GM19452 (cell line): Measurements from ENCODE around the gene OR8A1.

Source experiments
- ATAC-seq: cut with Tn5 transposase; IDR thresholded peaks from one replicate; pipeline ENCODE4 v1.9.1; 2021; ENCODE audit not compliant: unreplicated experiment

OR8A1 gene

DNA sequence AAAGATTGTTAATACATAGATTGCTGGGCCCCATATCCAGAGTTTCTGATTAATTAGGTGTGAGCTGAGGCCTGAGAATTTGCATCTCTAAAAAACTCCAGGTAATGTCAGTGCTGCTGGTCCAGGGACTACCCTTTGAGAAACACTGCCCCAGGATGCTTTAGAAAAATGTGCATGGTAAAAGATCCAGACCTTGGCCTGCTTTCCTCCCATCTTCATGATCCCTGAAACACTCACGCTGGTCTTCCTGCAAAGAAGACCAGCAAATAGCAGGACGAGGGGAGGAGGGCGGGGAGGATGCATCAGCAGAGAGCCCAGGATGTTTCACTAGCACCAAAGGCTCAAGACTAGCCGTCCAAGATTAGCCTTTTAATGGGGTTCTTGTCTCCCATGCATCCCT, at the start of gene OR8A1:
Gene OR8A1, plus strand, starts transcription at position 301 of the 400 bp plus-strand sequence. CDS start 123 bp downstream, outside the sequence.
- no peak for ATAC-seq

DNA sequence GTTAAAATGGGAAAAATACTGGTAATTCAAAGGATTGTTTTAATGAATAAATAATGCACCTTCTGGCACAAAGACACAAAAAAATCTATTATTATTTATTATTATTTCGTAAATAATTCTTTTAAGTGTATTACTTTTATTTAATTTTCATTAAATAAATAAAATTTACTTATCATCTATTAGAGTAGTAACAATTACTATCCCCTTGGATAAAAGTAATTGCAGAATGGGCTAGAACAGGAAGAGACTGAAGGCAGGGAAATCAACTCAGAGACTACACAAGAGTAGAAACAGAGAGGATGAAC, 49.3 kb upstream of the OR8A1 start:
- ATAC-seq: no peak

DNA sequence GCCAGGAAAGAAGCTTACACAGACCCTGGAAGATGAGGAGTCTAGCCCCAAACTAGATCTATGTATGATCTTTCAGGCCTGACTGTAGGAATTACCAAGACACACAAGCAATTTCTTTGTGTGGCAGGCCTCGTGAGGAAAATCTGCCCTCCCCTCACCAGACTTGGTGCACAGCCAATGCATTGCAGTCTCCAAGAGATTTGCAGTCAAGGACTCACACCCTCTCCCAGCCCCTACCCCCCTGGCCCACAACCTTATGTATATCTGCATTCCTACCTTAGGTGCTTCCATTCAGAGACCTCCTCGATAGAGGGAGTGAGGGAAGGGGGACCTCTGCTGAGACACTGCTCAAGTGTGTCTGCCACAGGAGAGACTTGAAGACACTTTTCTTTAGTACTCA, 36.2 kb upstream of the OR8A1 start:
- ATAC-seq: no peak

DNA sequence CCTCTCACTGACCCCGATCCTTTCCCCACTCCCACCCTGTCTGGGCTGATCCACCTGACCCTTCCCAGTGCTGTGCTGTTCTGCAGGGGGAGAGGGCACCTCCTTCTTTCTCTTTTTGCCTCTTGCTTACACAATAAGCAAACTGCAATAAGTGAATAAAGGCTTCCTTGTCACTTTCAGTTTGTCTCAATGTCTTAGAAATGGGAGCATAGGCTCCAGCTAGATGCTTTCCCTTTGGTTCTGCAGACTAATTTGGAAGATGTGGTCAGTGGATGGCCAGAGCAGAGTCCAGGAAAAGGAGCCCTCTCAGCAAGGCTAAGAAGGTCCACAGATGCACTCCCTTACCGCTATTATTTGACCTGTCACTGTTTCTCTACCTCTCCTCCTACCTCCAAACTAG, 35.7 kb upstream of the OR8A1 start:
- no peak for ATAC-seq

DNA sequence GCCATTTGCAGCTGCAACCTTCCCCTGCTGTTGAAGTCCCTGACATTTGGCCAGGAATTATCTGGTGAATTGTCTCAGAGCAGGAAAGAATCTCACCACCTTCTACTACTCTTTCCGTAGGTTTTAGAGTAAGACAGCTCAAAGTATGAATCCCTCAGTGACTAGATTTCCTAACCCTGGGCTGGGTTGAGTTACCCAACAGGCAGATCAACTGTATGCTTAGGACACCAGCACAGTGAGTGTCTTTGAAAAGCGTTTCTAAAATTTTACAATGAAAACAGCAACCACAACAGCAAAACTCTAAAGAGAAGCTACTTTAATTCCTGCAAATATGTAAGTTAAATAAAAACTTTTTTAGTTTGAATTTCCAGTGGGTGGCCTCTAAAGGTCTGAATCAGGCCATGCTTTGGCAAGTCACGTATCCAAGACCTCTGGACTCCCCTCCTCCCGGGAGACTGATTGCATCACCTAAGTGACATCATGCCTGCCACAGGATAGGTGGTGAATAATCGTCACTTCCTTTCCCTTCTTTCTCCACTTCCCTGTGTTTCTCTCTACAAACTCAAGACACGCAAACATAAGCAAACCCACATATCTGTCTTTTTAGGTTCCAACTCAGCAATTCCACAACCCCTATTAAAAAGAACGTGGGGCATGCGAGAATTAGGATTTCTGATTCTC, 34.1 kb upstream of the OR8A1 start:
- ATAC-seq: no peak

DNA sequence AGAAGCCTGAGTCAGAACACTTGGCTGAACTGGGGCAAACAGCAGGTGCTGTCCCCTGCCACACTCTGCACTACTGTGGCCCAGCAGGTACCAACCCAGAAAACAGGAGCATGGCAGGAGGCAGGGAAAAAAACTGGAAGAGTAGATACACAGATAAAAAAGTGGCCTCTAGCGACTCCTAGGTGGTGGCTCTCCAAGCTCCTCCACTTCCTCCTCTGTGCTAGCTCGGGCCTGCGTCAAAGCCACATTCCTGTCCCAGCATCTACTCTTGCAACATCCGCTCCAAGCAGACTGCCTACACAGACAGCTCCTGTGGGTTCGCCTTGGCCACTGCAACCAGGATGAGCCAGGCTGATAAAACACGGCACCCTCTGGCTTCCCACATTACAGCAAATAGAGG, 33.3 kb upstream of the OR8A1 start:
- no peak for ATAC-seq

DNA sequence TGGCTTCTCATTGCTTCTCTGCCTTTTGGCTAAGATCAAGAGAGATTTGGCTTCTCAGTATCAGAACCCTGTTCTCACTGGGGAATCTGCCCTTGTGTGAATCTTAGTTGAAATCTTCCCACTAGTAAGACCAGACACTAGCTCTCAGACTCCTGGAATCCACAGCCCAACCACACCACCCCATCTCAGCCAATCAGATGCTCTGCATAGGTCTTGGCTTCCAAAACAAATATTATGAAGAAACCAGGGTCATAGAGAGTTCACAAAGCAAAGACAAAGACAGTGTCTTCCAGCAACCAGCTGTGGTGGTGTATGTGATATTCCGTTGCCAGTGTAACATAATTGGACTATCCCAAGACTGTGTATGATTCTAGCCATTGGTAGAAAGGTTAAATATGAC, 31.8 kb upstream of the OR8A1 start:
- no peak for ATAC-seq

DNA sequence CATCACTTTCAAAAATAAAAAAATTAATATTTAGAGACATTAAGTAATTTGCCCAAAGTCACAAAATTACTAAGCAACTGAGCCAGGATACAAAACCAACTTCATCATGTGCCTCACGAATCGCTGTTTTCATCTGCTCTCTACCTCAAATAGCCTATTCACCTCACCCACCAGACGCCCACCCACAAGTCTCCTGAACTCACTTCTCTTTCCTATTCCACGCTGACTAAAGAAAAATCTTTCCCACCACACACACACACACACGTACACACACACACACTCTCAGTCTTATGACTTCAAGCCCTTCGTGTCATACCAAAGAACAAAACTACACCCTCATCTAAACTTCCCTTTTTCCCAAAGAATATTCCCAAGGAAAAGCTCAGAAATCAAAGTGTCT, 28.6 kb upstream of the OR8A1 start:
- ATAC-seq: no peak

DNA sequence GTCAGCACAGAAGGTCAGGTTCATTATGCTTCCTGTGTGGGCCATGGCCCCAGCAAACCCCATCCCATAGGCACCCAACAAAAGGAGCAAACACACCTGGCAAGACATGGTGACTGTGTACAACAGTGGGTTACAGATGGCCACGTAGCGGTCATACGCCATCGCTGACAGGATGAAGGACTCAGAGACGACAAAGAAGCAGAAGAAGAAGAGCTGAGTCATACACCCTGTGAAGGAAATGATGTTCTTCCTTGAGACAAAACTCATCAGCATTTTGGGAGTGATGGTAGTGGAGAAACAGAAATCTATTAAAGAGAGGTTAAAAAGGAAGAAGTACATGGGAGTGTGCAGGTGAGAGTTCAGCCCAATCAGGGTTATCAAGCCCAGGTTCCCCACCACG, 26.7 kb upstream of the OR8A1 start:
- ATAC-seq: no peak

DNA sequence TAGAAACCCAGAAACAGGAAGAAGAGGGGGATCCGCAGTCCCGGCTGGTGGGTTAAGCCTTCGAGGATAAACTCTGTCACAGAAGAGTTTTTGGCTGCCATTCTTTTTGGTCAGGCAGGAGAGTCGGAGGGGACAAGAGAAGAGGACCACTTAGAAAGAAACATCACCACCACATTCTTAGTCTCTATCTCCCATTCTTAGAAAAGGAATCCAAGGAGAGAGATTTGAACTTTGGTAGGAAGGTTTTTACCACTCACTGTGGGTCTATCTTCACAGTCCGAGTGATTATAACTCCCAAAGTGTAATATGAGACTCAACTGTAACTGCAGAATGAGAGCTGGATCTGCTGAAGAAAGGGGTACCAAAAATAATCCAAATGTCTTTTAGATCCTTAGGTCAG, 26.2 kb upstream of the OR8A1 start, which contains the start of gene OR8B12:
Gene OR8B12, minus strand, starts transcription at position 101 of the 400 bp plus-strand sequence. Its CDS starts 0 bp downstream, at position 101.
- ATAC-seq: no peak

DNA sequence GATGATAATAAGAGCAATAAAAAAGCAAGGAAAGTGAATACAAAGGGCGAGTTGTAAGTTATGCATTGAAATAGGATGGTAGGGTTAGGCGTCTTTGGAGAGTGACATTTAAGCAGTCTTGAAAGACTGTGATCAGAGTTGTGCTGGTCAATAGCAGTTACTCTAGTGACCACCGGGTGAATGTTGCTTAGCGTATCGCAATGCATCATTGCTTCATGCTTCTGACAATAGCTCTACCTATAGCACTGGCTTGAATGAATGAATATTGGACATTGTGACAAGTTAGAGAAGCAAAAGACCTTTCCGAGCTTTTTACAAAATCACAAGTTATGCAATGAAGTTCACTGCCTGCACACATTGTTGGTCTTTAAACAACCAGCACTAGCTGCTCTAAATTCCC, 18.6 kb upstream of the OR8A1 start:
- ATAC-seq: no peak

DNA sequence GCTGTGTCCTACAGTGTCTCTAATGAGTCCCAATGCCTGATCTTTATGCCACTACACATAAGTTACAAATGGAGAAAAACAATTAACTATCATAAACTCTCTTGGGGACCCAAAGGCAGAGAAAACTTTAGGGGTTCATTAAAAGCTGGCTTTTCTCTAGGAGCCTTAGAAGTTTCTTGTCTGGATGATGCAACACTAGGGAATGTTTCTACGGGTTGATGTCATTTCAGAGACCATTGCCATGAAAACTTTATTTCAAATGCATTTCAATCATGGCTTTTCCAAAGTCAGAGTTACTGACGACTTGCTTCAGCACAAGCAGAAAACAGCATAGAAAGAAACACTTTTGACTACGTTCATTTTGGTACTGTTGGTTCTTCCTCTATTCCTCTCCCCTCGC, 17.8 kb upstream of the OR8A1 start:
- no peak for ATAC-seq

DNA sequence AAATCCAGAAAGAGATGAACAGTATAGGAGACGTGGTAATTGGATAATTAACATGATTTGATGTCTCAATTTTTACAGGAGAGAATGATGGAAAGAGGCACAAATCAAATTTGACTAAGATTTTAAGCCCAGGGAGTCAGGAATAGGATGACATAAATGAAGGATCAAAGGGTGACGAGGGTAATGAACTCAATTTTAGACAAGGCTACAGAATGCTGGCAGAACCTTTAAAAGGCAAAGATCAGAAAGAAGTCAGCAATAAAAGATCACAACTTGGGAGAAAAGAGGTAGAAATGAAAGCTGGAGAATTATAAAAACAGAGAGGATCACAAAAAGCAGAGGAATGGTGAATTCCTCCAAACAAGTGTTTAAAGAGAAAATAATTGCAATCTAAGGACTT, 13.0 kb upstream of the OR8A1 start:
- no peak for ATAC-seq

DNA sequence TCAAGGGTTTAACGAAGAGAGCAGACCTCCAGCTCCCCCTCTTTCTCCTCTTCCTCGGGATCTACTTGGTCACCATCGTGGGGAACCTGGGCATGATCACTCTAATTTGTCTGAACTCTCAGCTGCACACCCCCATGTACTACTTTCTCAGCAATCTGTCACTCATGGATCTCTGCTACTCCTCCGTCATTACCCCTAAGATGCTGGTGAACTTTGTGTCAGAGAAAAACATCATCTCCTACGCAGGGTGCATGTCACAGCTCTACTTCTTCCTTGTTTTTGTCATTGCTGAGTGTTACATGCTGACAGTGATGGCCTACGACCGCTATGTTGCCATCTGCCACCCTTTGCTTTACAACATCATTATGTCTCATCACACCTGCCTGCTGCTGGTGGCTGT, 363 bp downstream of the OR8A1 start:
- ATAC-seq: no peak

DNA sequence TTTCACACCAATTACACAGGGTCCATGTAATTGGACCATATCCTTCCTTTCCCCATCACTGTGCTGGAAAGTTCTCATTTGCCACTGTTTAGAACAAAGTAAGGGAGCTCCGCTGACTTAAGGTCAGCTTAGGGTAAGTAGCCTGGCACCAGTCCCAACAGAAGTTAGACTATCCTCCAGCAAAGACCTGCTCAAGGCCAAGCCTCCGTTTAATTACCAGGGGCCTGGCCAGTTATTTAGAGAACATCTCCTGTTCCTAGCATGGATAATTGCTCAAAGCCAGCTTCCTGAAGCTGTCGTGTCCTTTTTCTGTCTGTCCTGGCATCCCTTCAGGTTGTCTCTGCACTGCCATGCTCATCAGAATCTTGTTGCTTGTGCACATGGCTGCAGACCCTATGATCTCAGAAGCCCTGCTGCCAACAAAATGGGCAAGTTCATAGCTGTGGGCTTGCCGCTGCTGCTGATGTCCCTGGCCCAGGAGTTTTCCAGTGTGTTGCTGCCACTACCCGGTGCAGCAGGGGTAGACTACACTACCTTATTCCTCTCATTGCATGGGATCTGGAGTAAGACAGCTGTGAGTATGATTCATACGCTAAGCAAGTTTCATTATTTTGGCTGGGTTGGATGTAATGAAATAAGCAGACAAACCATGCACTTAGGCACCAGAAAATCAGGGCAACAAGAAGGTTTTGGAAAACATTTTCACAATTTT, 8.1 kb downstream of the OR8A1 start:
- no peak for ATAC-seq

DNA sequence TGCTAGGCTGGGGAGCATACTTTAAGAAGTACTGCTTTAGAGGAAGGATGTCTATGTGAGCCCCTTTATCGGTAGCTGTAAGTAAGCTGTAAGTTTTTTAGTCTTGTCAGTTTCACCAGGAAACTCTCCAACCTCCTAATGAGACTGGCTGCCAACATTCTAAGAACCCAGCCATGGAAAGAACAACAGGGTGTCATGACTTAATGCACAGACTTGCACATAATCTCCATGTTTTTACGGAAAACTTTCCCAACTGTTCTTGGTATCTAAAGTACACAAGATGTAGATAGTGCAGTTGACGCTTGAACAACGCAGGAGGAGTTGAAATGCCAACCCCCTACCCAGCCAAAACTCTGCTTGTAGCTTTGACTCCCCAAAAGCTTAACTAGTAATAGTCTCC, 9.0 kb downstream of the OR8A1 start:
- no peak for ATAC-seq

DNA sequence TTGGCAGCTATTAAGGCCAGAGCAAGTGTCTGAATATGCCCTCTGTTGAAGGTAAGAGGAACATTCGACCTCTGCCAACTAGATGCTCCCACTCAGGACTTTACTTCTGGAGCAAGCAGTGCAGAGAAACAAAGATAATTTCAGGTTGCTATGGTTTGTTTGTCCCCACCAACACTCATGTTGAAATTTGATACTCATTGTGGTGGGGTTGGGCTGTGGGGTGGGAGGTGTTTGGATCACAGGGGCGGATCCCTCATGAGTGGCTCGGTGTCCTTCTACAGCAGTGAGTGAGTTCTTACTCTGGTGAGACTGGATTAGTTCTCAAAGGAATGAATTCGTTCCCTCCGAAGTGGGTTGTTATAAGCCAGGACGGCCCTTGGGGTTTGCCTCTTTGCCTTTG, 12.0 kb downstream of the OR8A1 start:
- no peak for ATAC-seq

DNA sequence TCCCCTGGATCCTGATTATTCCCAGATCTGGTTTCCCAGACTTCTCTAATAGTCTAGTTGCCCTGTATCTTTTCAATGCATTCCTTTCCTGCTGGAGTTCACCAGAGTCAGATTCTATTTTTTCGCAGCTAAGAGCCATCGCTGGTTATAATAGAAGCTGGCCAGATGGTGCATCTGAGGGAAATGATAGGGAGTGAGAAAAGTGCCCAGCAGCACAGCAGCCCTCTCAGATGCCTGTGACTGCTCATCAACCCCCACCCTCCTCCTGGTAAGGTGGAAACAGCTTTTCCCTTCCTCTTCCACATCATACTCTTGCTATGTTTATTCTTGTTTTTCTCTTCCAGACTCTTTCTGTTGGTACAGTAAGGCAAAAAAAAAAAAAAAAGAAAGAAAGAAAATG, 12.8 kb downstream of the OR8A1 start:
- ATAC-seq: no peak

DNA sequence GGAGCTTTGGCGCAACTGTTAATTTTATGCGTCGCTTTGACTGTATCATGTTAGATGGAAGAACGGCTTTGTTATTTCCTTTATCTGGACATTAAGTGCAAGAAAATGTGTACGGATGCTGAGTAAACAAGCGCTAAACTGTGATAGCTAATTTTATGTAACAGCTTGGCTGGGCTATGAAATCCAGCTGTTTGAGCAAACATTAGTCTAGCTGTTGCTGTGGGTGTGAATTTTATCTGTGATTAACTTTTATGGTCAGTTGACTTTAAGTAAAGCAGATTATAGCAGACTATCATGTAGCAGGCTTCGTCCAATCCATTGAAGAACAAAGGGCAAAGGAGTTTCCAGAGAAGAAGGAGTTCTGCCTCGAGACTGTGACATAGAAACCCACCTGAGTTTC, 14.0 kb downstream of the OR8A1 start:
- ATAC-seq: no peak

DNA sequence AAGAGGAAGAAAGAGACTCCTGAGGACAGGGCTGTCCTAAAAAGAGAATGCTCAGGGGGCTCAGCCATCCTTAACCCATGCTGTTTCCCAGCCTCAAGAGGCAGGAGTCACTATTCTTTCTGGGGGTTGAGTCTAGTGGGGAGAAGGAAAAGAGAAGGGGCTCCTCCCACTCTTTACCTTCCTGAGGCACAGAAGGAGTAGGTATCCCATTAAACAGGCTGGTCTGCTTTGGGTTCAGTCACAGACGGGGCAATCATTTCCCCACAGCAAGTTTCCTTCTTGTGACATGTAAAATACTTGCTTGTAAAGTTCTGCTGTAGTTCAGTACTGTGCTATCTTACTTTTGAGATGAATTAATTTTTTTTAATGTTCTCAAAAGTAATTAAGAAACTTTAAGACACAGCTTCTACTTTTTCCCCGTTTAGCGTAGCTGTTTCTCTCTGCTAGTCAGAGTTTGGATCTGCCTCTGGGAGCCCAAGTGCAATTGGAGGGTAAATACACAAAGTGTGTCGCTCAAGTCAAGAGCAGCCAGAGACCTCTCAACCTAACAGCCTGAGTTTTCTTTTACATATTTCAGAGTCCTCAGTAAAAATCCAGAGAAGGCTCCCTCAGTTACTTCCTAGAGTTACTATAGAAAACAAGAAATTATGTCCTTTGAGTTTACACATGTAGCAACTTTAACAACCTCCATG, 15.0 kb downstream of the OR8A1 start:
- ATAC-seq: no peak

DNA sequence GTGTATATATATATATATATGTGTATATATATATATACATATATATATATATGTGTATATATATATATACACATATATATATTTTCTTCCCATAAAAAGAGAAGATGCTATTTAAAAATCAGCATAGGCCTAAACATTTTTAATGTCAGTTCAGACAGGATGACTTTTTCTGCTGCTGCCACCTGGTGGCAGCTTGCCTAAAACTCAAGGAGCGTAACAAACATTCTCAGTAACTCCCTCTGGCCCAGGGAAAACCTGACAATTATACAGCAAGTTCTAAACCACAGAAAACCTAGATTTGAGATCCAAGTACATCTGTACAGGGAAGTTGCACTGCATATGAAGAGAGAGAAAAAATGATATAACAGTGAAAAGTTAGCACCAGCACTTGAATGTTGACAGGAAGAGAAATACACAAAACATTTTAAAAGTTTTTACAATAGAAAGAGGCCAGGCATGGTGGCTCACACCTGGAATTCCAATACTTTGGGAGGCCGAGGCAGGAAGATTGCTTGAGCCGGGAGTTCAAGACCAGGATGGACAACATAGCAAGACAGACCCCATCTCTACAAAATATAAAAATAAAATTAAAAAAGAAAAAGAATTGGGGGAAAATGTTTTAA, 16.6 kb downstream of the OR8A1 start:
- peak; percentile 71 for ATAC-seq

DNA sequence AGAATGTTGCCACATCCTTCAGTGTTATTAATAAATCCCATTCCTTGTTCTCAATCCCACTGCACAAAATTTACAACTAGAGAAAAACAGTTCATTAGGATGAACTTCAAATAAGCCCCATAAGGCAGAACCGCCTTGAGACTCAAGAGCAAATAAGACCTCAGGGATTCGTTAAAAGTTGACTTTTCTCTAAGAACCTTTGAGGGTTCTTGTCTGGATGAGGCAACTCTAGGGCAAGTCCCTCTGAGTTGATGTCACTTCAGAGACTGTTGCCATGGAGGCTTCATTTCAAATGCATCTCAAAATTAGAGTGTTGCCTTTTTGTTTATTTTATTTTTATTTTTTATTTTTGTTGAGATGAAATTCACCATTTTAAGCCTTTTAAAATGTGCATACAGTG, 21.6 kb downstream of the OR8A1 start:
- no peak for ATAC-seq
